GM19397 (cell line): ENCODE data around the gene CDCA3.

Experiments used
- ATAC-seq: cut with Tn5 transposase; IDR thresholded peaks from one replicate; pipeline ENCODE4 v1.9.1; 2021; ENCODE audit warnings: mild to moderate bottlenecking, moderate library complexity; ENCODE audit not compliant: unreplicated experiment

CDCA3 gene

GRCh38 chr12:6822426-6823135 is 28.5 kb downstream of the CDCA3 start:
- ATAC-seq: no peak

GRCh38 chr12:6821591-6822425 is 29.3 kb downstream of the CDCA3 start, which contains the start of gene GPR162:
Gene GPR162 (plus strand): TSS chr12:6821821. CDS start chr12:6823899, 2,078 bp downstream.
- no peak for ATAC-seq

- no peak for ATAC-seq
Measured at GRCh38 chr12:6820166-6820565, 30.9 kb downstream of the CDCA3 start.

- no peak for ATAC-seq
Measured at GRCh38 chr12:6819106-6820030, 31.7 kb downstream of the CDCA3 start.

- ATAC-seq: no peak
Measured at GRCh38 chr12:6818645-6819044, 32.4 kb downstream of the CDCA3 start.

DNA sequence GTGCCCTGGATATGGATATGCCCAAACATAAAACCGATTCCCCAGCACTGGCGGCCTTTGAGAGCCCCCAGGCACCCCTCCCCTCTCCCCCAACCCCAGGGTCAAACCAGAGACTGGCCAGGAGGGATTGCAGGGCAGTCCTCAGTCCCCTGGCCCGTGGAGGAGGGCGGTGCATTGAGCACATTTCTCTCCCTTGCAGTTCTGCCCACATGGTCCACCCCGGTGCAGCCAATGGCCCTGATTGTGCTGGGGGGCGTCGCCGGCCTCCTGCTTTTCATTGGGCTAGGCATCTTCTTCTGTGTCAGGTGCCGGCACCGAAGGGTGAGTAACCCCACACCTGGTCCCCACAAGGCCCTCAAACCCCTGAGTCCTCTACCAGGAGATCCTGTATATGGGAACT is 32.9 kb downstream of the CDCA3 start:
- ATAC-seq: no peak

DNA sequence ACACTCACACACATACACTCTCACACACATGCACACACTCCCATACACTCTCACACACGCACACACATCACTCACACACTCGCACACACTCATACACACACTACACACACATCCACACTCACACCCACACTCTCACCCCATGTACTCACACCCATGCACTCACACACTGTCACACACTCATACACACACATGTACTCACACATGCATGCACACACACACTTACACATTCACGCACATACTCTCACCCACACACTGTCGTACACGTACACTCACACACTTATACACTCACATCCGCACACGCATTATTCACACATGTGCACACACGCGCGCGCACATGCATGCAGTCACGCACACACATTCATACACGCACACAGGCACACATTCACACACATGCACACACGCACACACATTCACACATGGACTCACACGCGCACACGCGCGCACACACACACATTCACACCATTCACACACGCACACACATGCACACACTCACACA is 33.4 kb downstream of the CDCA3 start:
- ATAC-seq: no peak

DNA sequence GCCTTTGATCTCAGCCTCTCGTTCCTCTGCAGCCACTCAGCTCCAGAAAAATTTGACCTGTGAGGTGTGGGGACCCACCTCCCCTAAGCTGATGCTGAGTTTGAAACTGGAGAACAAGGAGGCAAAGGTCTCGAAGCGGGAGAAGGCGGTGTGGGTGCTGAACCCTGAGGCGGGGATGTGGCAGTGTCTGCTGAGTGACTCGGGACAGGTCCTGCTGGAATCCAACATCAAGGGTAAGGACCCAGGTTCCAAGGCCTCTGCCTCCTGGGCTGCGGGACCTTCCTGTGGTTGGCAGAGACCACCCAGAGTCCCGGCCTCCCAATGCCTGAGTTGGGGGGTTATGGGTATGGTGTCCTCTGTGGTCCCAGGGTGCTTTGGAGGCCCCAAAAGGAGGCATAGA is 34.0 kb downstream of the CDCA3 start:
- no peak for ATAC-seq

GRCh38 chr12:6816598-6816997 is 34.5 kb downstream of the CDCA3 start:
- no peak for ATAC-seq

DNA sequence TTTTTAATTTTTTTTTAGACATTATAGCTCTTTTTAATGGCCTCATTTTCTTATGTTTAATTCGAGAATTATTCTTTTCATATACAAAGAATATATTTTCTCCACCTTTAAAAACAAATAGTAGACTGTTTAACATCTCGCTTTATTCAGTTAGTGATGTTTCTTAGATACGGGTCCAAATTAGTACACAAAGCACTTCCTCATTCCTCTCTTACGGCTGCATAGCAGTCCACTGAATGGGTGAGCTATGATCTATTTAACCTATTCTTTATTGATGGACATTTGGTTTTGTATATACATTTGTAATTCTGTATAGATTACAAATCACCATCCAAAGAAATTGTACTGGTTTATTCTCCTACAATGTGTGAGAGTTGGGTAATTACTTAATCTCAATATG is 37.7 kb downstream of the CDCA3 start:
- ATAC-seq: no peak

DNA sequence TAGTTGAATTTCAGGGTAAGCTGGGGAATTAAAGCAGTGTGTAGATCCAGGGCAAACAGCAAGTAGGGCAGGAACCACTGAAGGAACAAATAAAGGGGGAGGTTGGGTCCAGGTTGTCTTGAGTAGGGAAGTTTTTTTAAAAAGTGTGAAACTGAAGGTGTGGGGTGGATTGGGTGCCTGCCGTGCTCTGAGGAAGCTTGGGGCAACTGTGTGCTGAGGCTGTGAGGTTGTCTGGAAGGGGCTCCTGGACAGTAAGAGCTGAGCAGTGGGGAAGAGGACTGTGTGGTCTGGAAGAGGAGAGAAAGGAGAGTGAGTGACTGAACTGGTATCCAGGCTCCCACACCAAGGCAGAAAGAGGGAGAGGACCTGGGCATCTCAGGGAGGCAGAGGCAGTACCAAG is 40.3 kb downstream of the CDCA3 start:
- ATAC-seq: no peak

GRCh38 chr12:6809056-6809455 is 42.0 kb downstream of the CDCA3 start:
- no peak for ATAC-seq

- ATAC-seq: no peak
Measured at GRCh38 chr12:6807170-6807569, 43.9 kb downstream of the CDCA3 start.

DNA sequence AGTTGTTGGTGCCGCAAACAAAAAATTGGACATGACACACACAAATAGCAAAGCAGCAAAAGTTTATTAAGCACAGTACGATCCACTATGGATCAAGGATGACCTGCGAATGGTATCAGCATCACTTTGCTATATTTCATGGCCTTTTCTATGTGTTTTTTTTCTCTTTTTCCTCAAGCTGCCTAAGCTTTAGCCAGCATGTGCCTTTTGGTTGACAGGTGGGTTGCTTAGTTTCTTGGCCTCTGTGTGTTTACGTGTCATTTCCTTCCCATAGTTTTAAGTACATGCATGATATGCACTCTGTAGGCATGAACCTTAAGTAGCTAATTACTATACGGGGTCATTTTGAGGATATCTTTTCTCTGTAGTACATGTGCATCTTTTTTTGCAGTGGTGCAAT is 51.9 kb downstream of the CDCA3 start:
- ATAC-seq: no peak
